ENCODE results near the gene FTSJ1.

FTSJ1 gene

GRCh38 chrX:48531358-48531959 lies 55.5 kb downstream of the FTSJ1 start:
- DNase-seq = peak; percentile 16

- no peak for DNase-seq
These were observed 56.2 kb downstream of the FTSJ1 start for GRCh38 chrX:48532161-48532560.

- DNase-seq = no peak
These were observed 57.2 kb downstream of the FTSJ1 start for GRCh38 chrX:48533165-48533564.

Data from NK-92 treated with Interleukin-12 subunit alpha and Interleukin-12 subunit beta, amount 100 ng/mL, for 24 hours (cell line).